ENCODE measurements around the gene GRM5.
"Not testable (repeated sequence)": the region's sequence is repeated elsewhere in the genome, so short reads cannot be mapped to it uniquely, and the experiment has no call there.

The GRM5 gene

GRCh38 chr11:89065651-89066201, at the start of gene GRM5:
GRM5 (minus strand) TSS chr11:89065982; CDS start chr11:89047872, 18,110 bp downstream.
- not testable (repeated sequence) for DNase-seq (ENCODE audit: low read depth, low spot score)

DNA sequence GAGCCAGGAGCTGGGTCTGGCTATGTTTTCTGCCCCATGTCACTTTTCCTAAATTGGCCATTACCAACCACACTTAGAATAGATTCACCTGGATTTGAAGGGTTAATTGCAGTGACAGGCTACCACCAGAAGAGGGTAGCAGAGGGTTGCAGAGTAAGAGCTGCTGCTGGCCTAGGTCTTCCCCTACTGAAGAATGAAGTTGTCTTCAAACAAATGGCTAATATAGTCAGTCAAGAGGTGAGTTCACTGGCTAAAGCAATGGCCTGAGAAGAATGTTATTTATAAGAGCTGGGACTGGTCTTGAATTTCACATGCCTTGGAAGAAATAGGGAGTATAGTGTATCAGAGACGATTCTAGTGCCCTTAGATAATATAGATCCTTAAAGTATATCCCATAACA, 32.2 kb upstream of the GRM5 start:
- DNase-seq (ENCODE audit: low read depth, low spot score), result not testable (repeated sequence)

GRCh38 chr11:89093806-89094205, 28.0 kb upstream of the GRM5 start:
- DNase-seq (ENCODE audit: low read depth, low spot score), result not testable (repeated sequence)

DNA sequence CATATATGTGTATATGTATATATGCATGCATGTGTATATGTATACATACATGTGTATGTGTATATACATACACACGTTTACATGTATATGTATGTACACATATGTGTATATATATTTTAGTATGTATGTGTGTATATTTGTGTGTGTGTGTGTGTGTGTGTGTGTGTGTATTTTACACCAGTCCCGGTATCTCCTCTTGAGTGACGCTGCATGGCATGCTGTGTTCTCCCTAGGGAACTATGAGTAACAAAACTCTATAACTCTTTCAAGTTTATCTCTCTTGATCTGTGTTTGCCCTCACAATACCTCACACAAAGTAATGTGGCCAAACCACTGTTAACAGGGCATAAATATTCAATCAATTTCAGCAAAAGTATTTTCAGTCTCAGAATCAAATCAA, 19.2 kb upstream of the GRM5 start:
- not testable (repeated sequence) for DNase-seq (ENCODE audit: low read depth, low spot score)

DNA sequence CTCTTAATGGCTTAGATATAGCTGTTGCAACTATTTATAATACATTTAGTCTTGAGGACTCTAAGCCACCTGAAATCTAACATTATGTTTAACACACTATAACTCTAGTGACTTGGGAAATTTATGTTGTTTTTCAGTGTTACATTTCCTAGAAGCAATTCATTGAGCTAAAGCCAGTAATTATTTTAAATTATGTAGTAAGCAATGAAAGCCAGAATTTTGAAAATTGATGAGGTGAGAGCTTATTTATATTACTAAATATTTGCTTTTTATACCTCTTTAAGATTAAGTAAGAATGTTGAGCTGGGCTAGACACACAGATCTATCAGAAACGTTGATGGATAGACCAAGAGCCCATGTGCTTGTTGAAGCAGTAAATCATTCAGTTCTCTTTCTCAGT, 5.1 kb upstream of the GRM5 start:
- not testable (repeated sequence) for DNase-seq (ENCODE audit: low read depth, low spot score)

GRCh38 chr11:89067264-89067663, 1.5 kb upstream of the GRM5 start:
- DNase-seq (ENCODE audit: low read depth, low spot score), result no peak

DNA sequence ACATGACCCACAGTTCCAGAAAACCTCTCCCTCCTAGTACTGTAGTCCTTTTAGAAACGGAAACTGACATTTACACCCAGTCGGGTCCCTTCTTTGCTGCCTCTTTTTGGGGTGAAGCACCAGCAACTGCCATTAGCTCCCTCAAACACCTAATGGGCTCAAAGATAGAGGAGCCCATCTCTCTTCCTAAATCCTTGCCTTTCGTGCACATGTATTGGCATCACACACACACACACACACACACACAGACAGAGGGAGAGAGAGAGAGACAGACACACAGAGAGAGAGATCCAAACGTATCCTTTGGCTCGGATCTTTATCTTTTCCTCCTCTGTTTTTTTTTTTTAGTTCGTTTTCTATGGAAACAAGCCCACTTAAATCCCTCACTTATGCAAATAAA, 716 bp downstream of the GRM5 start:
- no peak for DNase-seq (ENCODE audit: low read depth, low spot score)

GRCh38 chr11:89063481-89063951, 2.3 kb downstream of the GRM5 start:
- not testable (repeated sequence) for DNase-seq (ENCODE audit: low read depth, low spot score)

GRCh38 chr11:89062771-89063298, 2.9 kb downstream of the GRM5 start:
- DNase-seq (ENCODE audit: low read depth, low spot score), result not testable (repeated sequence)

DNA sequence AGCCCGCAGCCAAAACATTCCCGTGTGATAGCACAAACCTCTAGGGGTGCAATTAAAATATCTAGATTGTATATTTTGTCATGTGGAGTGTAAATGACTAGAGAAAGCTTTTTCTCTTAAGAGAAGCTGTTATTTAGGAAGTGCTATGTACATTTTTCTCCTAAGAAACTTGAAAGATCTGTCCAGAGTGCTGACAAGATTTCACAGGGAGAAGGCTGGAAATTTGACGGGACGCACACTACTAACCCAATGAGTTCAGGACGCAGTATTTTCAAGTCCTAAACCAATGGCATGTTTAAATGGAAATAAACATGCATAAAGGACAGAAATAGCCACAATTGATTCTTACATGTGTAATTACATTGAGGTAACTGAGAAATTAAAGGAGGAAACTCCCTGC, 3.9 kb downstream of the GRM5 start:
- not testable (repeated sequence) for DNase-seq (ENCODE audit: low read depth, low spot score)

- DNase-seq (ENCODE audit: low read depth, low spot score), result not testable (repeated sequence)
Measured at GRCh38 chr11:89057406-89057805, 8.4 kb downstream of the GRM5 start.

DNA sequence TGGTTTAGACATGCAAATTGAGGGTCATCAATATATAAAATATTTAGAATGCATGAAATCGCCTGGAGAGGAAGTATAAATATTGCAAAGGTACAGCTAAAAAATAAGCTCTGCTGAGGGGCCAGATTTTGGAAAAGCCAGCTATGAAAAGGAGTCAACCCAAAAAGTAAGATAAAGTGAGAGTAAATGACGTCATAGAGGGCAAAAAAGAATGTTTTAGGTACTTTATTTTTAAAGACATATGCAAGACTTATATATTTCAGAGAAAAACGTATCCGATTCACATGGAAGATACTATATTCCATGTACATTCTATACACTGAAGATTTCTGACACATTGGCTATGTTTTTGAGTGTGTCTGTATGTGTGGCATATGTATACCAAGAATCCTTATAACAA, 13.6 kb downstream of the GRM5 start:
- DNase-seq (ENCODE audit: low read depth, low spot score), result no peak

DNA sequence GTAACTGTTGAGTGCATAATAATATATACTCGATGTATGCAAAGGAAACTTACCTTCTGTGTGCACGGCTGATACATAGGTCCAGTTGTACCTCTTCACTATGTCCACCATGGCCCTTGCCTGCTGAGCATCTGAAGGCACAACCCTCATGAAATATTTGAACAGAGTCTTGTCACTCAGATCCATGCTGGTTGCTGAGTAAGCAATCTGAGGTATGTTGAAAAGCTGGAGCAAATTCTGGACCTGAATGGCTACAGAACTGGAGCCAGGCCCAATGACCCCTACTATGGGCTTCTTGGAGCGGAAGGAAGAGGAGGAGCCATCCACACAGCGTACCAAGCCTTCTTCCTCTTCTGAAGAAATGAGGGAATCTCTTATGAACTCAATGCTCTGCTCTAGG, 18.6 kb downstream of the GRM5 start:
- DNase-seq (ENCODE audit: low read depth, low spot score), result not testable (repeated sequence)

DNA sequence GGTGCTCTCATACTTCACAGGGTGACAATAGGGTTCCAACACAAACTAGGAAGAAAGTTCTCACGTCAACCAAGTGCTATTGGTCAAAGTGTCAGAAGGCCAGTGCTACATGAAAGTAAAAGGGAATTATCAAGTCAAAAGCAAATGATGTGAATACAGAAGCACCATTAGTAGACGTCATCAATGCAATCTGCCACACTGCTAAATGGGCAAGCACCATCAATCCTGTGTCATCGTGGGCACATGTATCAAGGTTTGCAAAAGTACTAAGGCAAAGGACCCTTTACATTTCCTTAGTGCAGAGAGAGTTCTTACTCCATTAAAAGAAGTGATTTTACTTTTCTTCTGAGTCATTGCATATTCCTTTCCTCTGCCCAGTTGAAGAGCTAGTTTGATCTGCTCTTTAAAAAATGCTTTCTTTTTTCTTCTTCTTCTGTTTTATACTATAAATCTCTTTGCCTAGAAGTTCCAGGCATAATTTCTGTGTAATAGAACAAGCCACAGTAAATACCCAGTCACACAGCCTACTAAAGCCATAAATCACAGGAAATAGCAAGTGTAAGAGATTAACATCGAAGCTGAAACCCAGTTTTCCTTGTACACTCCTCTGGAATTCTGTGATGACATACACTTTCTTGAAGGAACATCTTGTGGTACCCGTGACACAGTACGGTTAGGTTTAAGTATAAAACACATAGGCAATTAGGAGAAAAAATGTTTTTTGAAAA, 21.8 kb downstream of the GRM5 start:
- DNase-seq (ENCODE audit: low read depth, low spot score), result not testable (repeated sequence)

- not testable (repeated sequence) for DNase-seq (ENCODE audit: low read depth, low spot score)
Measured at GRCh38 chr11:89029671-89030070, 36.1 kb downstream of the GRM5 start.

DNA sequence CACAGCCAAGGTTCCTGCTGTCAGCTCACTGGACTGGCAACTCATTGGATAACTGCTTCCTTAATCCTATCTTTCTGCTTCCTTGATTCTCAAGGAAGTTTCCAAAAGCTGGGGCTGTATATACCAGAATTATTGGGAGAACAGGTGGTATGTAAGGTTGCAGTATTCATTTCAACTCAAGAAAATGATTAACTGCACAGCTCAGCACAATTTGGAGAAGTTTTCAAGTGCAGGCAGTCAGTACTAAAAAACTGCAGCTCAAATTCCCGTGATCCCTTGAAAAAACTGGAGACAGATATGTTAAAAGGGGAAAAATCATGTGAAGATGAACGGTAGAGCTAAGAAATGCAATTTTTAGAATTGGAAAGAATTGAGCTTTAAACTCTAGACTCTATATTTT, 44.4 kb downstream of the GRM5 start:
- DNase-seq (ENCODE audit: low read depth, low spot score), result no peak

- DNase-seq (ENCODE audit: low read depth, low spot score), result not testable (repeated sequence)
Measured at GRCh38 chr11:89019827-89020547, 45.8 kb downstream of the GRM5 start.

GRCh38 chr11:89016214-89016613, 49.6 kb downstream of the GRM5 start:
- no peak for DNase-seq (ENCODE audit: low read depth, low spot score)

- no peak for DNase-seq (ENCODE audit: low read depth, low spot score)
Measured at GRCh38 chr11:89015614-89016013, 50.2 kb downstream of the GRM5 start.

- DNase-seq (ENCODE audit: low read depth, low spot score), result not testable (repeated sequence)
Measured at GRCh38 chr11:89000852-89001251, 64.9 kb downstream of the GRM5 start.

DNA sequence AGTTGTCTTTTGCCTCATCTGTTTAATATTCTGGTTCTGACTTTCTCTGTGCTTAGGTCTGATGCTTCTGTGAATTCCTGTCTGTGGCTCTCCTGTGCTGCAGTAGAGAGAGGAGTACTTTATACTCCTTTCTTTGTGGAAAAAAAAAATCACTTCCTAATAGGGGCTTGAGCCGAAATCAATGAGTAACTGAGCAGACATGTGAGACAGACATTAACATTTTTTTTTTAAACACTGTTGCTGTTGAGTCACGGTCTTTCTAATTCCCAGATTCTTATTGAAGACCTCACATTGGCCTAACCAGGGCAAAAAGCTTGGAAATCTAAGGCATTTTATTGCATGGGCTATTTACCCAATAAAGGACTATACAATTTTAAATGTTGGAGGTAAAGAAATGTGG, 86.1 kb downstream of the GRM5 start:
- no peak for DNase-seq (ENCODE audit: low read depth, low spot score)

GRCh38 chr11:88978992-88979391, 86.8 kb downstream of the GRM5 start:
- not testable (repeated sequence) for DNase-seq (ENCODE audit: low read depth, low spot score)
